Sigmoid colon (tissue), 7 donors: ENCODE data around the gene PRR22. TPM values are rescaled to one million over a fixed set of nuclear protein-coding genes. Genes with fewer than 3 reads are reported as not detected.
"Not testable (repeated sequence)": the region's sequence is repeated elsewhere in the genome, so short reads cannot be mapped to it uniquely, and the experiment has no call there.

Experiments
- DNase-seq: peaks from one replicate; pipeline ENCODE4 v3.0.0-alpha.2; 2019
- H3K27ac ChIP-seq, 4 donors: fragments of 200-600 bp; sonication (generic); one replicate each; pipeline ENCODE4 v1.5.1; 2016 to 2019; ENCODE audit warnings: mild to moderate bottlenecking in 1 of 4
- H3K27me3 ChIP-seq, 3 donors: fragments of 200-600 bp; sonication (generic); one replicate each; pipeline ENCODE4 v1.5.1; 2019; ENCODE audit warnings: mild to moderate bottlenecking in 1 of 3
- H3K36me3 ChIP-seq, 4 donors: fragments of 200-600 bp; sonication (generic); one replicate each; pipeline ENCODE4 v1.5.1; 2016 to 2019
- H3K4me1 ChIP-seq, 4 donors: fragments of 200-600 bp; sonication (generic); one replicate each; pipeline ENCODE4 v1.5.1; 2017 to 2019
- H3K4me3 ChIP-seq, 4 donors: fragments of 200-600 bp; sonication (generic); one replicate each; pipeline ENCODE4 v1.5.1; 2017 to 2019; ENCODE audit warnings: mild to moderate bottlenecking in 2 of 4, moderate library complexity in 1 of 4
- H3K9me3 ChIP-seq, 4 donors: fragments of 200-600 bp in 3 of 4; sonication (generic) in 3 of 4; one replicate each; pipeline versions ENCODE4 v1.5.1 to v1.6.1; 2013 to 2019
- EP300 ChIP-seq, 4 donors: sonication (generic); formaldehyde crosslinking; IDR thresholded peaks; one replicate each; pipeline ENCODE4 v1.6.1; 2017; ENCODE audit warnings: antibody characterized with exemption in 4 of 4
- POLR2A ChIP-seq, 2 donors: fragments of 450-650 bp; IDR thresholded peaks; one replicate each; pipeline ENCODE4 v1.6.1; 2016; ENCODE audit warnings: antibody characterized with exemption in 2 of 2, mild to moderate bottlenecking in 2 of 2, moderate library complexity in 2 of 2
- POLR2AphosphoS5 ChIP-seq, 4 donors: sonication (generic); formaldehyde crosslinking; IDR thresholded peaks; one replicate each; pipeline ENCODE4 v1.6.1; 2017; ENCODE audit warnings: antibody characterized with exemption in 4 of 4
- WGBS, 2 donors: extraction: QIAGEN DNeasy Blood & Tissue Kit; methylation state at CpG; one replicate each; pipeline ENCODE4 v1.1.7; 2013; 5-methylcytosine and 5-hydroxymethylcytosine counted together
- intact Hi-C: fragments of 100-400 bp; cut with DNase I; formaldehyde crosslinking; loops from one replicate; pipeline ENCODE4 v1.15.1; 2023
- polyA plus RNA-seq, 3 donors: library from polyadenylated mRNA; stranded (reverse); fragments of 200-250 nt; gene quantifications; one replicate each; pipeline ENCODE4 v1.2.3, GENCODE V29; 2013
- total RNA-seq, 4 donors: library from RNA; depleted of rRNA; stranded (reverse); fragments of >200 nt; gene quantifications; one replicate each; pipeline ENCODE4 v1.1.0, GENCODE V29; 2016
- TF ChIP-seq, protein P1 (sequence below), 4 experiments: fragments of 450-650 bp in 3 of 4; fragments of 200-600 bp in 1 of 4; IDR thresholded peaks; one replicate each; pipeline ENCODE4 v1.5.1; 2016 to 2019; ENCODE audit warnings: antibody characterized with exemption in 4 of 4, mild to moderate bottlenecking in 3 of 4, moderate library complexity in 2 of 4
- donor health status: healthy with polysubstance abuse.
- donor health status: Bipolar disorder and iron deficiency.
- donor health status: healthy.

PRR22 gene
- total and polyA plus RNA-seq, 7 donors = 0.60 to 9.2 (median 0.90) TPM; not detected in 3

DNA sequence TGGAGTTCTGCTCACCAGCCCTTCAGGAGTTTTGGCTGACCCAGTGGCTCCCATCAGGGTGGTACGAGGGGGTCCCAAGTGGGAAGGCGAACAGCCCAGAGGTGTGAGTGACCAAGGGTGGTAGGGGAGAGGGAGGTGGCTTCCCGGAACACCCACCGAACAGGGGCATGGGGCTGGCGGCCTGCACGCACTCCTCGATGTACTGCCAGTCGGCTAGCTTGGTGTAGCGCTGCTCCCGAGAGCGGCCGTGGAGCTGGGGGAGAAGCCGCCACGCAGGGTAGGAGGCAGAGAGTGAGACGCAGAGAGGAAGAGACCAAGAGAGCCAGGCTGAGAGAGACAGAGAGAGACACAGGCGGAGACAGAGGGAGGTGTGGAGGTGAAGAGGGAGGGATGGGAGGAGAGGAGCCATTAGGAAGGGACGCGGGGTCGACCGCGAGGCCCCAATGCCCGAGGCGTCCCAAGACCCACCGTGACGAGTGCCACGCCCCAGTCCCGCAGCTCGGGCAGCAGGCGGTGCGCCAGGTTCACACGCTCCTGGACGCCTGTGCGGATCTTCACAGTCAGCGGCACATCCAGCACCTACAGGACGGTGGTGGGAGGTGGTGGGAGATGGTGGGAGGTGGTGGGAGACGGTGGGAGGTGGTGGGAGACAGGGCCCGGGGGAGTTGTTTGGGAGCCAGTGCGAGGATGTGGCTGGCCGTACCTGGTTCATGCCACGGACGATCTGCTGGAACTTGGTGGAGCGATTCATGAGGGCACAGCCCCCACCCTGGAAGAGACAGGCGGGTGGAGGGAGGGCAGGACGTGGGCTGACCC lies 2.3 kb upstream of the PRR22 start:
- Histone ChIP-seq H3K36me3 (peaks cover 36 to 63% (median 49%) of the 10 kb centered on the region in 4 donors), H3K27me3 (no peaks in the 10 kb centered on the region), H3K9me3 (no peaks in the 10 kb centered on the region), H3K27ac (no peak overlapping the region), H3K4me1 (peaks cover 2 to 9% (median 9%) of the 10 kb centered on the region in 4 donors), H3K4me3 (no peak overlapping the region)
- 89 to 93% methylated on average over 44 of the region's 44 CpGs for WGBS, 2 donors
- peak; percentile 63 for DNase-seq
- intact Hi-C loops = no loop called here
- TF ChIP-seq EP300 (IDR thresholded peaks at IDR 0.05) = no peak
- TF ChIP-seq, protein P1, sequence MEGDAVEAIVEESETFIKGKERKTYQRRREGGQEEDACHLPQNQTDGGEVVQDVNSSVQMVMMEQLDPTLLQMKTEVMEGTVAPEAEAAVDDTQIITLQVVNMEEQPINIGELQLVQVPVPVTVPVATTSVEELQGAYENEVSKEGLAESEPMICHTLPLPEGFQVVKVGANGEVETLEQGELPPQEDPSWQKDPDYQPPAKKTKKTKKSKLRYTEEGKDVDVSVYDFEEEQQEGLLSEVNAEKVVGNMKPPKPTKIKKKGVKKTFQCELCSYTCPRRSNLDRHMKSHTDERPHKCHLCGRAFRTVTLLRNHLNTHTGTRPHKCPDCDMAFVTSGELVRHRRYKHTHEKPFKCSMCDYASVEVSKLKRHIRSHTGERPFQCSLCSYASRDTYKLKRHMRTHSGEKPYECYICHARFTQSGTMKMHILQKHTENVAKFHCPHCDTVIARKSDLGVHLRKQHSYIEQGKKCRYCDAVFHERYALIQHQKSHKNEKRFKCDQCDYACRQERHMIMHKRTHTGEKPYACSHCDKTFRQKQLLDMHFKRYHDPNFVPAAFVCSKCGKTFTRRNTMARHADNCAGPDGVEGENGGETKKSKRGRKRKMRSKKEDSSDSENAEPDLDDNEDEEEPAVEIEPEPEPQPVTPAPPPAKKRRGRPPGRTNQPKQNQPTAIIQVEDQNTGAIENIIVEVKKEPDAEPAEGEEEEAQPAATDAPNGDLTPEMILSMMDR (IDR thresholded peaks at IDR 0.05) = no peak
- TF ChIP-seq POLR2AphosphoS5 (IDR thresholded peaks at IDR 0.05) = no peak
- TF ChIP-seq POLR2A (IDR thresholded peaks at IDR 0.05) = no peak

DNA sequence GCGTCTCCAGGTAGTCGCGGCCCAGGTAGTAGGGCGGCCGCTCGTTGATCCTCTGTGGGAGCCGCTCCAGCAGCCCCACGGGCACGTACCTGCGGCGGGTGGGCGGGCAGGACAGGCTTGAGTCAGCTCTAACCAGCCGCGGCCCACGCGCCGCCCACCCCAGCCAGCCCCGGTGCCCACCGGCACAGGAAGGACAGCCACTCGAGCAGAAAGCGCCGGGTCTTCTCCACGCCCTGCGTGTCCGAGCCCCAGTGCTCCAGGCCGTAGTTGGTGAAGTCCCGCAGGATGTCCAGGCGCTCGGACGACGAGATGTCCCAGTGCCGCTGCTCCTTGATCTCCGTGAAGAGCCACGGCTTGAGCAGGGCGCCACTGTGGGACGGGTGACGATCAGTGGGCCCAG lies 877 bp upstream of the PRR22 start:
- H3K36me3 ChIP-seq = peaks cover 36 to 63% (median 49%) of the 10 kb centered on the region in 4 donors
- TF ChIP-seq POLR2AphosphoS5 (IDR thresholded peaks at IDR 0.05) (no peak), EP300 (IDR thresholded peaks at IDR 0.05) (no peak), POLR2A (IDR thresholded peaks at IDR 0.05) (no peak)
- TF ChIP-seq, protein P1 (IDR thresholded peaks at IDR 0.05) = no peak
- H3K27ac ChIP-seq = no peak overlapping the region
- intact Hi-C loops = no loop called here
- H3K9me3 ChIP-seq = no peaks in the 10 kb centered on the region
- DNase-seq = peak; percentile 62
- peaks cover 2 to 9% (median 8%) of the 10 kb centered on the region in 4 donors for H3K4me1 ChIP-seq
- no peak overlapping the region for H3K4me3 ChIP-seq
- WGBS, 2 donors = 94 to 96% methylated on average over 37 of the region's 37 CpGs
- no peaks in the 10 kb centered on the region for H3K27me3 ChIP-seq

DNA sequence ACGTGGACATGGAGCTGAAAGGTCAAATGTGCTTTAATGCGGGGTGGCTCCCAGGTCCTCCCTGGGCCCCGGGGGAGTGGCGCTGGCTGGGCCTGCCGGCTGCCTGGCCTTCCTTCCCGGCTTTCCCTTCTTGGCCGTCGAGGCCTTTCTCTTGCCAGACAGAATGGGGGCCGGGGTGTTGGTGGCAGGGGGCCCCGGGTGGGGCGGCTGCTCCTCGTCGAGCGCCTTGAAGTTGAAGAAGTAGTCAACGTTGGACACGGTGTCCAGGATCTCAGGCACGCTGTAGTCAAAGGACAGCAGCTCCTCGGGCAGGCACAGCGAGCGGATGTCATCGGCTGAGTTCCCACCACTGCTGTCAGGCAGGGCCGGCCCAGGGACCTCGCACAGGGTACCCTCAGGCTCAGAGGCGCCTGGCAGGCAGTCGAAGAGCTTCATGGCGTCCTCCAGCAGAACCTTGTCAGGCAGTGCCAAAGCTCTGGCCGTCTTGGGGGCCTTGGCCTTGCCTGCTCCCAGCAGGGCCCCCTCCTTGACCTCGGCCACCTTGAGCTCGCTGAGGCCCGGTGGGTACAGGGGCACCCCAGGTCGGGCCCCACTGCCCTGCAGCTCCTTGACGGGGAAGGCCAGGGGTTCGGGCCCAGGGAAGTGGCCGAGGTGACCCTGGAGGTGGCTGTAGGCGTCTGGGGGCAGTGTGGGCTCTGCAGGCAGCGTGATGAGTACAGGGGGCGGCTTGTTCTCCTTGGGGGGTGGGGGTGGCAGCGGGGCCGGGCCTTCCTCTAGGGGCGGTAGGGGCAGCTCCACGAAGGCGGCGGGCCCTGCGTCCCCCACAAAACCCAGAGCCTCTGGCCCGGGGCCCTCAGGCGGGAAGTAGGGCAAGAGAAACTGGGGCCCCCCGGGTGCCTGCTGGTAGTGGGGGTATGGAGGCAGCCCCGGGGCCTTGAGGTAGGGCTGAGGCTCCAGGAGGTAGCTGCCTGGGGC lies 1.3 kb downstream of the PRR22 start:
- 83 to 89% methylated on average over 48 of the region's 48 CpGs for WGBS, 2 donors
- intact Hi-C loops = no loop called here

DNA sequence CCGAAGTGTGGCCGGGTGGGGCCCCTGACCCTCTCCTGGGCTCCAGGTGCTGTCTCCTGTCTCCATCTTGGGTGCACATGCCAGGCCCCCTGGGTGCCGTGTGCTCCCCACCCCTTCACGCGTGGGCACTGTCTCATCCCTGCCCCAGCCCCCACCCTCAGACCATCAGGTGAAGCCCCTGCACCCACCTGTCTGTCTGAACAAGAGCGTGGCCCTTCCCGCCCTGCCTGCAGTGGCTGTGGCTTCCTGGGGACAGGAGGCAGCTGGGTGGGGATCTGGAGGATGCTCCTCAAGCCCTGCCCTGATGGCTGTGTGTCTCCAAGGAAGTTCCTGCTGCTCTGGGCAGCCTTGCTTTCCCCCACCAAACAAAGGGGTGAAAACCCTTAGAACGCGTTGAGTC lies 2.2 kb downstream of the PRR22 start:
- 75 to 87% methylated on average over 9 of the region's 9 CpGs for WGBS, 2 donors
- H3K27me3 ChIP-seq = no peaks in the 10 kb centered on the region
- TF ChIP-seq, protein P1 (IDR thresholded peaks at IDR 0.05) = no peak
- TF ChIP-seq POLR2AphosphoS5 (IDR thresholded peaks at IDR 0.05) (no peak), EP300 (IDR thresholded peaks at IDR 0.05) (no peak), POLR2A (IDR thresholded peaks at IDR 0.05) (no peak)
- no peaks in the 10 kb centered on the region for H3K4me1 ChIP-seq
- no peak for DNase-seq
- no peaks in the 10 kb centered on the region for H3K9me3 ChIP-seq
- no peak overlapping the region for H3K27ac ChIP-seq
- intact Hi-C loops = no loop called here
- H3K4me3 ChIP-seq = no peak overlapping the region
- peaks cover 14 to 35% (median 24%) of the 10 kb centered on the region in 4 donors for H3K36me3 ChIP-seq

More for the DNA sequence above, 1.3 kb downstream of the PRR22 start:
- H3K27me3 ChIP-seq = no peaks in the 10 kb centered on the region
- no peak overlapping the region for H3K4me3 ChIP-seq
- no peak overlapping the region for H3K27ac ChIP-seq
- peaks cover 22 to 44% (median 33%) of the 10 kb centered on the region in 4 donors for H3K36me3 ChIP-seq
- TF ChIP-seq POLR2A (IDR thresholded peaks at IDR 0.05) (no peak), EP300 (IDR thresholded peaks at IDR 0.05) (no peak), POLR2AphosphoS5 (IDR thresholded peaks at IDR 0.05) (no peak)
- TF ChIP-seq, protein P1 (IDR thresholded peaks at IDR 0.05) = no peak
- DNase-seq = peak; percentile 63
- no peaks in the 10 kb centered on the region for H3K4me1 ChIP-seq
- no peaks in the 10 kb centered on the region for H3K9me3 ChIP-seq

DNA sequence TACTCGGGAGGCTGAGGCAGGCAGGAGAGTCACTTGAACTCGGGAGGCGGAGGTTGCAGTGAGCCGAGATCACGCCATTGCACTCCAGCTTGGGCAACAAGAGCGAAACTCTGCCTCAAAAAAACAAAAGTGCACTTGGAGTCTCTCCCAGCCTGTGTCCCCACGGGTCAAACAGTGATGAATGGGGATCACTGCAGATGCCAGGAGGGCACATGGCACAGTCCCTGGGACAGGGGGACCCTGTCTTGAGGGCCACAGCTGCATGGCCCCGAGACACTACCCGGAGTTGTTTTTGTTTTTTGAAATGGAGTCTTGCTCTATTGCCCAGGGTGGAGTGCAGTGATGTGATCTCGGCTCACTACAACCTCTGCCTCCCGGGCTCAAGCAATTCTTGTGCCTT lies 3.6 kb downstream of the PRR22 start:
- H3K4me3 ChIP-seq, intact Hi-C loops, H3K27ac ChIP-seq, H3K9me3 ChIP-seq, DNase-seq, H3K4me1 ChIP-seq, H3K27me3 ChIP-seq: not testable (repeated sequence)
- peaks cover under 1 to 21% (median 12%) of the 10 kb centered on the region in 4 donors for H3K36me3 ChIP-seq
- WGBS, 2 donors = 77 to 88% methylated on average over 11 of the region's 11 CpGs
